GM23338 (cell line): ENCODE results near the gene FYN.

ENCODE experiments used
- CREB1 ChIP-seq: fragments of 250-450 bp; sonication (Bioruptor Pico); IDR thresholded peaks from 2 replicates; pipeline ENCODE4 v1.5.0; 2020; ENCODE audit warnings: low read depth, mild to moderate bottlenecking, moderate library complexity
- ETS1 ChIP-seq: IDR thresholded peaks from 2 replicates; pipeline ENCODE4 v1.6.1; 2016; ENCODE audit warnings: antibody characterized with exemption
- EZH2 ChIP-seq: fragments of 200-600 bp; sonication (generic); IDR thresholded peaks from one replicate; pipeline ENCODE4 v1.8.0; 2017; ENCODE audit warnings: antibody characterized with exemption, mild to moderate bottlenecking, low read depth; ENCODE audit not compliant: unreplicated experiment
- EZH2phosphoT487 ChIP-seq: fragments of 200-600 bp; sonication (generic); IDR thresholded peaks from one replicate; pipeline ENCODE4 v1.8.1; 2018; ENCODE audit warnings: antibody characterized with exemption; ENCODE audit not compliant: unreplicated experiment
- JUNB ChIP-seq: IDR thresholded peaks from one replicate; pipeline ENCODE4 v1.6.1; 2016; ENCODE audit warnings: antibody characterized with exemption; ENCODE audit not compliant: unreplicated experiment
- NANOG ChIP-seq: IDR thresholded peaks from 2 replicates; pipeline ENCODE4 v1.6.1; 2016; ENCODE audit warnings: antibody characterized with exemption, borderline replicate concordance
- POLR2AphosphoS5 ChIP-seq: IDR thresholded peaks from 2 replicates; pipeline ENCODE4 v1.6.1; 2016; ENCODE audit warnings: antibody characterized with exemption, low read depth
- STAT1 ChIP-seq: IDR thresholded peaks from one replicate; pipeline ENCODE4 v1.6.1; 2016; ENCODE audit warnings: antibody characterized with exemption; ENCODE audit not compliant: unreplicated experiment
- ZNF331 ChIP-seq: fragments of 250-450 bp; sonication (Bioruptor Pico); IDR thresholded peaks from 2 replicates; pipeline ENCODE4 v1.5.0; 2020; ENCODE audit warnings: low read depth, mild to moderate bottlenecking, moderate library complexity
- TF ChIP-seq, protein P1 (sequence below), 2 experiments: fragments of 200-600 bp in 1 of 2; sonication (generic) in 1 of 2; conservative IDR thresholded peaks; 2 replicates each; pipeline versions ENCODE4 v1.5.1 to v1.6.1; 2016 to 2017; ENCODE audit warnings: antibody characterized with exemption in 2 of 2, low read depth in 2 of 2, mild to moderate bottlenecking in 2 of 2, moderate library complexity in 1 of 2
- TF ChIP-seq, protein P2 (sequence below): IDR thresholded peaks from one replicate; pipeline ENCODE4 v1.6.1; 2018; ENCODE audit warnings: antibody characterized with exemption; ENCODE audit not compliant: unreplicated experiment

DNA sequence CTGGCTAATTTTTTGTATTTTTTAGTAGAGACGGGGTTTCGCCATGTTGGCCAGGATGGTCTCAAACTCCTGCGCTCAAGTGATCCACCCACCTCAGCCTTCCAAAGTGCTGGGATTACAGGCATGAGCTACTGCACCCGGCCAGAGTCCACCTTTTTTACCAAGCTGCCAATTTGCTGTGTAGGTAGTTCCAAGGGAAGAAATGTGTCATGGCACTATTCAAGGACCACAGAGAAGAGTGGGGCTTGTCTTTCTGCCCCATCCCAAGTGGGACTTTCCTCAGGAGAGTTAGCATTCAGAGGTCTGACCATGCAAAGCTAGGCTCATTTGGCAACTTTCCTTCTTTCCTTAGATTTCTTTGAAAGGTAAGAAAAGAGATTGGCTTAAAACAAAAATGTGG is 155.6 kb downstream of the FYN start:
- TF ChIP-seq, protein P1, sequence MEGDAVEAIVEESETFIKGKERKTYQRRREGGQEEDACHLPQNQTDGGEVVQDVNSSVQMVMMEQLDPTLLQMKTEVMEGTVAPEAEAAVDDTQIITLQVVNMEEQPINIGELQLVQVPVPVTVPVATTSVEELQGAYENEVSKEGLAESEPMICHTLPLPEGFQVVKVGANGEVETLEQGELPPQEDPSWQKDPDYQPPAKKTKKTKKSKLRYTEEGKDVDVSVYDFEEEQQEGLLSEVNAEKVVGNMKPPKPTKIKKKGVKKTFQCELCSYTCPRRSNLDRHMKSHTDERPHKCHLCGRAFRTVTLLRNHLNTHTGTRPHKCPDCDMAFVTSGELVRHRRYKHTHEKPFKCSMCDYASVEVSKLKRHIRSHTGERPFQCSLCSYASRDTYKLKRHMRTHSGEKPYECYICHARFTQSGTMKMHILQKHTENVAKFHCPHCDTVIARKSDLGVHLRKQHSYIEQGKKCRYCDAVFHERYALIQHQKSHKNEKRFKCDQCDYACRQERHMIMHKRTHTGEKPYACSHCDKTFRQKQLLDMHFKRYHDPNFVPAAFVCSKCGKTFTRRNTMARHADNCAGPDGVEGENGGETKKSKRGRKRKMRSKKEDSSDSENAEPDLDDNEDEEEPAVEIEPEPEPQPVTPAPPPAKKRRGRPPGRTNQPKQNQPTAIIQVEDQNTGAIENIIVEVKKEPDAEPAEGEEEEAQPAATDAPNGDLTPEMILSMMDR (conservative IDR thresholded peaks at IDR 0.05; ENCODE audit: low read depth in 2 of 2): no peak
- TF ChIP-seq, protein P2, sequence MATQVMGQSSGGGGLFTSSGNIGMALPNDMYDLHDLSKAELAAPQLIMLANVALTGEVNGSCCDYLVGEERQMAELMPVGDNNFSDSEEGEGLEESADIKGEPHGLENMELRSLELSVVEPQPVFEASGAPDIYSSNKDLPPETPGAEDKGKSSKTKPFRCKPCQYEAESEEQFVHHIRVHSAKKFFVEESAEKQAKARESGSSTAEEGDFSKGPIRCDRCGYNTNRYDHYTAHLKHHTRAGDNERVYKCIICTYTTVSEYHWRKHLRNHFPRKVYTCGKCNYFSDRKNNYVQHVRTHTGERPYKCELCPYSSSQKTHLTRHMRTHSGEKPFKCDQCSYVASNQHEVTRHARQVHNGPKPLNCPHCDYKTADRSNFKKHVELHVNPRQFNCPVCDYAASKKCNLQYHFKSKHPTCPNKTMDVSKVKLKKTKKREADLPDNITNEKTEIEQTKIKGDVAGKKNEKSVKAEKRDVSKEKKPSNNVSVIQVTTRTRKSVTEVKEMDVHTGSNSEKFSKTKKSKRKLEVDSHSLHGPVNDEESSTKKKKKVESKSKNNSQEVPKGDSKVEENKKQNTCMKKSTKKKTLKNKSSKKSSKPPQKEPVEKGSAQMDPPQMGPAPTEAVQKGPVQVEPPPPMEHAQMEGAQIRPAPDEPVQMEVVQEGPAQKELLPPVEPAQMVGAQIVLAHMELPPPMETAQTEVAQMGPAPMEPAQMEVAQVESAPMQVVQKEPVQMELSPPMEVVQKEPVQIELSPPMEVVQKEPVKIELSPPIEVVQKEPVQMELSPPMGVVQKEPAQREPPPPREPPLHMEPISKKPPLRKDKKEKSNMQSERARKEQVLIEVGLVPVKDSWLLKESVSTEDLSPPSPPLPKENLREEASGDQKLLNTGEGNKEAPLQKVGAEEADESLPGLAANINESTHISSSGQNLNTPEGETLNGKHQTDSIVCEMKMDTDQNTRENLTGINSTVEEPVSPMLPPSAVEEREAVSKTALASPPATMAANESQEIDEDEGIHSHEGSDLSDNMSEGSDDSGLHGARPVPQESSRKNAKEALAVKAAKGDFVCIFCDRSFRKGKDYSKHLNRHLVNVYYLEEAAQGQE: no peak
- TF ChIP-seq CREB1 (CRISPR knock-in tag) (no peak), POLR2AphosphoS5 (no peak), EZH2 (no peak), EZH2phosphoT487 (no peak), ETS1 (no peak), NANOG (no peak), JUNB (no peak), STAT1 (no peak), ZNF331 (CRISPR knock-in tag) (no peak)
